Omental fat pad (tissue), 4 donors: ENCODE data around the gene NT5C2. TPM values are rescaled to one million over a fixed set of nuclear protein-coding genes. Genes with fewer than 3 reads are reported as not detected.
"Not testable (repeated sequence)": the region's sequence is repeated elsewhere in the genome, so short reads cannot be mapped to it uniquely, and the experiment has no call there.

Experiments used
- ATAC-seq: fragments of 150-250 bp; one replicate; pipeline ENCODE4 v1.9.1; 2016; ENCODE audit warnings: mild to moderate bottlenecking, moderate library complexity; ENCODE audit not compliant: low FRiP score
- DNase-seq: peaks from one replicate; pipeline ENCODE4 v3.0.0-alpha.2; 2019; ENCODE audit warnings: low spot score
- total RNA-seq, 4 donors: library from RNA; depleted of rRNA; stranded (reverse); fragments of >200 nt; gene quantifications; one replicate each; pipeline ENCODE4 v1.1.0, GENCODE V29; 2016
- TF ChIP-seq, protein P1 (sequence below), 3 donors: fragments of 450-650 bp; IDR thresholded peaks; one replicate each; pipeline ENCODE4 v1.5.1; 2016 to 2017; ENCODE audit warnings: antibody characterized with exemption in 3 of 3, mild to moderate bottlenecking in 3 of 3, moderate library complexity in 2 of 3

The NT5C2 gene
- total RNA-seq, 4 donors from 2014 or later = 46.9 to 94.6 (median 62.8) TPM

DNA sequence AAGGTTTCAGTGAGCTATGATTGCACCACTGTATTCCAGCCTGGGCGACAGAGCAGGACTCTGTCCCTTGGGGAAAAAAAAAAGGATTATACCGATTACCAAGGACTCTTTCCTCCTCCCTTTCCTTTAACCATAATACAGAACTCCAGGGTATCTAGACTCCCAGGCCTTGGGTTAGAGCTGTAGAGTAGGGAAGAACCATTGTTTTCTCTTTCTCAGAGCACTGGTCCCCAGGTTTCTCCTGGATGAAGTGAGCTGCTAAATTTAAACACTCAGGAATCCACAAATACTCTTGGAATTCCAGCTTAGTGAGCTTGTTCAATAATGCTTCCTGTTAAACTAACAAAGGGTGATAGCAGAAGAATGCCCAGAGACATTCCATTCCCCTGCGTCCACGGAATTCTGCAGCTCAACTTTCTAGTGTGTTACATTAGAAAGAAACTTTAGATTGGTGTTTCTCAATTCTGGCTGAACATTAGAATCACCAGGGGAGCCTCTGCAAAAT is 38.0 kb upstream of the NT5C2 start:
- ATAC-seq (peak; percentile 83), DNase-seq (no peak)
- TF ChIP-seq, protein P1, sequence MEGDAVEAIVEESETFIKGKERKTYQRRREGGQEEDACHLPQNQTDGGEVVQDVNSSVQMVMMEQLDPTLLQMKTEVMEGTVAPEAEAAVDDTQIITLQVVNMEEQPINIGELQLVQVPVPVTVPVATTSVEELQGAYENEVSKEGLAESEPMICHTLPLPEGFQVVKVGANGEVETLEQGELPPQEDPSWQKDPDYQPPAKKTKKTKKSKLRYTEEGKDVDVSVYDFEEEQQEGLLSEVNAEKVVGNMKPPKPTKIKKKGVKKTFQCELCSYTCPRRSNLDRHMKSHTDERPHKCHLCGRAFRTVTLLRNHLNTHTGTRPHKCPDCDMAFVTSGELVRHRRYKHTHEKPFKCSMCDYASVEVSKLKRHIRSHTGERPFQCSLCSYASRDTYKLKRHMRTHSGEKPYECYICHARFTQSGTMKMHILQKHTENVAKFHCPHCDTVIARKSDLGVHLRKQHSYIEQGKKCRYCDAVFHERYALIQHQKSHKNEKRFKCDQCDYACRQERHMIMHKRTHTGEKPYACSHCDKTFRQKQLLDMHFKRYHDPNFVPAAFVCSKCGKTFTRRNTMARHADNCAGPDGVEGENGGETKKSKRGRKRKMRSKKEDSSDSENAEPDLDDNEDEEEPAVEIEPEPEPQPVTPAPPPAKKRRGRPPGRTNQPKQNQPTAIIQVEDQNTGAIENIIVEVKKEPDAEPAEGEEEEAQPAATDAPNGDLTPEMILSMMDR (IDR thresholded peaks at IDR 0.05) = no peak

DNA sequence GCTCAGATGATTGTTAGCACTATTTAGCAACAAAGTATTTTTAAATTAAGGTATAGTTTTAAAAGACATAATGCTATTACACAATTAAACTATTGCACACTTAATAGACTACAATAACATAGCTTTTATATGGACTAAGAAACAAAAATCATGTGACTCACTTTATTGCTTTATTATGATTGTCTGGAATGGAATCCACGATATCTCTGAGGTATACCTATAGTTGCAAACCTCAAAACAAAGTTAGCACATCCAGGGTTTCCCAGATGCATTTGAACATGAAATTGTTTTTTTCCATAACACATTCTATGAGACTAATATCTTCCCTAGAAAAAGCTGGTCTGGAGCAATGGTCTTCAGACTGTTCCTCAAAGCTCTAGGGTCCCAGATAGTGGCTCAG is 34.3 kb upstream of the NT5C2 start:
- ATAC-seq (no peak), DNase-seq (no peak)
- TF ChIP-seq, protein P1 (IDR thresholded peaks at IDR 0.05) = no peak

DNA sequence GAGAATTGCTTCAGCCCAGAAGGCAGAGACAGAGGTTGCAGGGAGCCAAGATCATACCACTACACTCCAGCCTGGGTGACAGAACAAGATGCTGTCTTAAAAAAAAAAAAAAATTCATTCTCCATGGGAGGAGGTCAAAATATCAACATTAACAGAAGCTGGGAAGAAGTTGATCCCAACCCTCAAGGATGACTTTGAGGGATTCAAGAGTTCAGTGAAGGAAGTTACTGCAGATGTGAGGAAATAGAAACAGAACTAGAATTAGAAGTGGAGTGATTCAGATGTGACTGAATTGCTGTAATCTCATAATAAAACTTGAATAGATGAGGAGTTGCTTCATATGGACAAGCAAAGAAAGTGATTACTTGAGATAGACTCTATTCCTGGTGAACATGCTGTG is 32.9 kb upstream of the NT5C2 start:
- no peak for ATAC-seq
- DNase-seq = no peak
- TF ChIP-seq, protein P1 (IDR thresholded peaks at IDR 0.05) = no peak

DNA sequence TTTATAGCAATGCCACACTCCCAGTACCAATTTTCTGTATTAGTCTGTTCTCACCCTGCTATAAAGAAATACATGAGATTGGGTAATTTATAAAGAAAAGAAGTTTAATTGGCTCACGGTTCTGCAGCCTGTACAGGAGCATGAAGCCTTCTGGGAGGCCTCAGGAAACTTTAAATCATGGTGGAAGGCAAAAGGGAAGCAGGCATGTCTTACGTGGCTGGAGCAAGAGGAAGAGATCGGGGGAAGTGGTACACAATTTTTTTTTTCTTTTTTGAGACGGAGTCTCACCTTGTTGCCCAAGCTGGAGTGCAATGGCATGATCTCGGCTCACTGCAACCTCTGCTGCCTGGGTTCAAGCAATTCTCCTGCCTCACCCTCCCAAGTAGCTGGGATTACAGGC is 31.6 kb upstream of the NT5C2 start:
- not testable (repeated sequence) for DNase-seq, ATAC-seq

DNA sequence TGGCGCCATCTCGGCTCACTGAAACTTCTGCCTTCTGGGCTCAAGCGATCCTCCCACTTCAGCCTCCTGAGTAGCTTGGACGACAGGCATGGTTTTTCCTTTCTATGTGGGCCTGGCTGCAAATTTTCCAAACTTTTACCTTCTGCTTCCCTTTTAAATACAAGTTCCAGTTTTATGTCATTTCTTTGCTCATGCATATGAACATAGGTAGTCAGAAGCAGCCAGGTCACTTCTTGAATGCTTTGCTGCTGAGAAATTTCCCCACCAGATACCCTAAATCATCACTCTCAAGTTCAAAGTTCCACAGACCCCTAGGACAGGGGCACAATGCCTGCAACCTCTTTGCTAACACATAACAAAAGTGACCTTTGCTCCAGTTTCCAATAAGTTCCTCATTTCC is 31.1 kb upstream of the NT5C2 start:
- no peak for DNase-seq
- ATAC-seq = no peak

DNA sequence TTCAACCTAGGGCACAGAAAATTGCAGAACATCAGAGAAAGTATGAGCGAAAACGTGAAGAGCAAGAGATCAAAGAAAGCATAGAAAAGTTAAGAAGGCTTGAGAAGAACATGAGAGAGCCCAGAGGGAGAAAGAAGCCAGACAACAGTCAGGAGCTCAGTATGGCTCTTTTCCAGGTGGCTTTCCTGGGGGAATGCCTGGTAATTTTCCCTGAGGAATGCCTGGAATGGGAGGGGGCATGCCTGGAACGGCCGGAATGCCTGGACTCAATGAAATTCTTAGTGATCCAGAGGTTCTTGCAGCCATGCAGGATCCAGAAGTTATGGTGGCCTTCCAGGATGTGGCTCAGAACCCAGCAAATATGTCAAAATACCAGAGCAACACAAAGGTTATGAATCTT is 23.3 kb upstream of the NT5C2 start:
- DNase-seq, ATAC-seq: not testable (repeated sequence)

More for the DNA sequence above, 31.1 kb upstream of the NT5C2 start:
- TF ChIP-seq, protein P1 (IDR thresholded peaks at IDR 0.05) = no peak

DNA sequence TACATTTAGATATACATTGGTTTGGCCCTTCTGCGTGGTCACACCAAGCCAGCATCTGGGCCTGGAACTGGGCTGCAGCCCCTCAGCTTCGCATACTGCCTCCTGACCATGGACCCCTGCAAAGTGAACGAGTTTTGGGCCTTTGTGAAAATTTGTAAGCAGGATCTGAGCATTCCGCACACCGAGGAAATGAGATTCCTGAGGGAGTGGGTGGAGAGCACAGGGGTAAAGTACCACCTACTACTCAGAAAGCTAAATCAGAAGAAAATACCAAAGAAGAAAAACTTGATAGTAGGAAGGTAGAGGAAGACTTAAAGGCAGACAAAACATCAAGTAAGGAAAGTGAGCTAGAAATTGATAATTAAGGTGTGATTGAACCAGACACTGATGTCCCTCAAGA is 22.5 kb upstream of the NT5C2 start:
- TF ChIP-seq, protein P1 (IDR thresholded peaks at IDR 0.05) = no peak
- DNase-seq (no peak), ATAC-seq (no peak)

DNA sequence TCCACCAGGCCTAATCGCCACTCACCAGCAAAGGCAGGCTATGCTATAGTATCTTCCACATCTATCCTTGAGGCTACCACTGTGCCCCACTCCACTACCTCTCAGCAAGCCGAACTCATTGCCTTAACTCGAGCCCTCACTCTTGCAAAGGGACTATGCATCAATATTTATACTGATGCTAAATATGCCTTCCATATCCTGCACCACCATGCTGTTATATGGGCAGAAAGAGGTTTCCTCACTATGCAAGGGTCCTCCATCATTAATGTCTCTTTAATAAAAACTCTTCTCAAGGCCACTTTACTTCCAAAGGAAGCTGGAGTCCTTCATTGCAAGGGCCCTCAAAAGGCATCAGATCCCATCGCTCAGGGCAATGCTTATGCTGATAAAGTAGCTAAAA is 17.2 kb upstream of the NT5C2 start:
- ATAC-seq, DNase-seq: not testable (repeated sequence)

DNA sequence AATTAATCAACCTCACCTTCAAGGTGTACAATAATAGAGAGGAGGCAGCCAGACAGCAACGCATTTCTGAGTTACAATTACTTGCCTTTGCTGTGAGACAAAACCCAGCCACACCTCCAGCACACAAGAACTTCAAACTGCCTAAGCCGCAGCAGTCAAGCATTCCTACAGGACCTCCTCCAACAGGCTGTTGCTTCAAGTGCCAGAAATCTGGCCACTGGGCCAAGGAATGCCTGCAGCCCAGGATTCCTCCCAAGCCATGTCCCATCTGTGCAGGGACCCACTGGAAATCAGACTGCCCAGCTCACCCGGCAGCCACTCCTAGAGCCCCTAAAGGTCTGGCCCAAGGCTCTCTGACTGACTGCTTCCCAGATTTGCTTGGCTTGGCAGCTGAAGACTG is 14.6 kb upstream of the NT5C2 start:
- ATAC-seq, DNase-seq: not testable (repeated sequence)
